NCI-H526 treated with DMSO at 0.1 percent for 48 hours (cell line): ENCODE measurements around the gene FDPS.

Source experiments
- DNase-seq: peaks from one replicate; lab custom pipeline; 2025; lab: John Stamatoyannopoulos, UW

The FDPS gene

GRCh38 chr1:155308493-155309422 is at the start of gene FDPS:
FDPS (plus strand) TSS chr1:155308866; CDS start chr1:155309790, 924 bp downstream.
- DNase-seq, result peak; percentile 100

GRCh38 chr1:155260276-155260675 is 48.4 kb upstream of the FDPS start:
- DNase-seq, result no peak

- no peak for DNase-seq
Measured at GRCh38 chr1:155261493-155261851, 47.2 kb upstream of the FDPS start.

- DNase-seq, result peak; percentile 100
Measured at GRCh38 chr1:155261852-155262673, 46.6 kb upstream of the FDPS start, which contains the start of gene SCAMP3. SCAMP3 (minus strand) TSS chr1:155262360; CDS start chr1:155262151, 209 bp downstream.

GRCh38 chr1:155263067-155263466 is 45.6 kb upstream of the FDPS start:
- DNase-seq, result no peak

GRCh38 chr1:155266553-155266952 is 42.1 kb upstream of the FDPS start:
- no peak for DNase-seq

- DNase-seq, result no peak
Measured at GRCh38 chr1:155267373-155267772, 41.3 kb upstream of the FDPS start.

GRCh38 chr1:155268630-155269029 is 40.0 kb upstream of the FDPS start:
- no peak for DNase-seq

GRCh38 chr1:155269381-155269780 is 39.3 kb upstream of the FDPS start:
- no peak for DNase-seq

GRCh38 chr1:155272466-155273342 is 36.0 kb upstream of the FDPS start:
- DNase-seq, result peak; percentile 90

GRCh38 chr1:155273343-155274245 is 35.1 kb upstream of the FDPS start, which contains the start of gene CLK2:
CLK2 (minus strand) TSS chr1:155273504; CDS start chr1:155270977, 2,527 bp downstream.
- peak; percentile 99 for DNase-seq

- DNase-seq, result peak; percentile 100
Measured at GRCh38 chr1:155277070-155277901, 31.4 kb upstream of the FDPS start, which contains the start of gene HCN3. HCN3 (plus strand) TSS chr1:155277463; CDS start chr1:155277591, 128 bp downstream.

GRCh38 chr1:155277902-155278688 is 30.6 kb upstream of the FDPS start:
- DNase-seq, result peak; percentile 96

- DNase-seq, result no peak
Measured at GRCh38 chr1:155278689-155279160, 29.9 kb upstream of the FDPS start.

- no peak for DNase-seq
Measured at GRCh38 chr1:155279268-155279667, 29.4 kb upstream of the FDPS start.

GRCh38 chr1:155282488-155283091 is 26.1 kb upstream of the FDPS start:
- DNase-seq, result no peak

- no peak for DNase-seq
Measured at GRCh38 chr1:155284476-155284875, 24.2 kb upstream of the FDPS start.

- no peak for DNase-seq
Measured at GRCh38 chr1:155285063-155285462, 23.6 kb upstream of the FDPS start.
